GM12892 (cell line): ENCODE measurements around the gene HS1BP3.

Experiments
- POLR2A ChIP-seq: IDR thresholded peaks from 2 replicates; pipeline ENCODE4 v1.6.1; 2011; ENCODE audit warnings: low read depth, low read length, control low read depth
- POLR2AphosphoS5 ChIP-seq: IDR thresholded peaks from 2 replicates; pipeline ENCODE4 v1.6.1; 2011; ENCODE audit warnings: low read depth, low read length, control low read depth
- TAF1 ChIP-seq: IDR thresholded peaks from 2 replicates; pipeline ENCODE4 v1.6.1; 2011; ENCODE audit warnings: low read depth, mild to moderate bottlenecking, control low read depth, low read length, borderline replicate concordance

GRCh38 chr2:20650877-20651730 is at the start of gene HS1BP3:
- peak; percentile 66; the same call in 1 of the 2 replicates for TF ChIP-seq POLR2AphosphoS5
- 0 out of 2 replicates have a peak, but pooled peaks have one; percentile 16 for TF ChIP-seq TAF1
- peak; percentile 73; the same call in 1 of the 2 replicates for TF ChIP-seq POLR2A
